ENCODE data around the gene RIOK2. TPM values are rescaled to one million over a fixed set of nuclear protein-coding genes. Genes with fewer than 3 reads are reported as not detected.

Gene RIOK2
- total RNA-seq, 5 donors from 2014 or later (not counting 1 experiment from before 2014, with no cell fraction given), result 22.5 to 31.9 (median 25.1) TPM

DNA sequence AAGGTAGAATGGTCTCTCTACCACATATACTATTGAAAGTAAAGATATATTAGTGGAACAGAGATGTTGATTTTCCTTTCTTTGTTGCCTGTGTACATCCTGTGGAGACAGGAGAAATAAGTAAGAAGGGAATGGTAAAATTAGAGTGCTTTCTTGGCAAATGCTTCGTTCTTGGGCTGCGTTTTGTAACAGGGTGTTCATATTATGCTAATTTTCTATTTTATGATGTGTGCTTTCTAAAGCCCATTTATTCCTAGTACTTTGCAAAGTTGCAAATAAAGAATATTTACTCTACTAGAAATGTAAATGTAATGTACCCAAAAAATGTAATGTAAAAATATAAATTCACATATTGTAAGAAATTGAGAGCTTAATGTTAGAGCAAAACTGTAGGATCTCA is 40.5 kb upstream of the RIOK2 start:
- no CpG with 5 or more reads among the region's 2 CpGs for WGBS (ENCODE audit: insufficient coverage)
- Histone ChIP-seq H3K36me3 (ENCODE audit: control insufficient read depth in 2 of 2, extremely low read depth in 1 of 2, insufficient read depth in 1 of 2, low read length in 1 of 2) (no peaks in the 10 kb centered on the region), H3K27me3 (replicated peaks in 1 of 2; ENCODE audit: control insufficient read depth in 2 of 2, extremely low read depth in 1 of 2, insufficient read depth in 2 of 2, low read length in 1 of 2) (no peaks in the 10 kb centered on the region), H3K4me1 (ENCODE audit: control insufficient read depth in 1 of 2, extremely low read depth in 1 of 2, insufficient read depth in 2 of 2, low read length in 2 of 2) (no peaks in the 10 kb centered on the region), H3K9me3 (no peaks in the 10 kb centered on the region), H3K27ac (ENCODE audit: low read length) (no peak overlapping the region), H3K4me3 (ENCODE audit: control insufficient read depth in 1 of 2, extremely low read depth in 1 of 2, low read length in 1 of 2) (no peak overlapping the region)
- Mint-ChIP-seq H3K27ac (no peak overlapping the region), H3K4me3 (no peak overlapping the region), H3K9me3 (no peaks in the 10 kb centered on the region), H3K4me1 (no peaks in the 10 kb centered on the region), H3K36me3 (no peaks in the 10 kb centered on the region), H3K27me3 (peaks cover 1 to 5% of the 10 kb centered on the region in 2 donors)
- POLR2A ChIA-PET, result interaction anchor here in 1 of 2 donors (0.6 kb wide), 1 partner anchor 67 kb away, joined by 4 read pairs; no protein-coding TSS in a partner anchor
- DNase-seq, result no peak
- CTCF ChIA-PET, result no interaction called here
- ATAC-seq (replicated peaks in 1 of 4), result no peak

DNA sequence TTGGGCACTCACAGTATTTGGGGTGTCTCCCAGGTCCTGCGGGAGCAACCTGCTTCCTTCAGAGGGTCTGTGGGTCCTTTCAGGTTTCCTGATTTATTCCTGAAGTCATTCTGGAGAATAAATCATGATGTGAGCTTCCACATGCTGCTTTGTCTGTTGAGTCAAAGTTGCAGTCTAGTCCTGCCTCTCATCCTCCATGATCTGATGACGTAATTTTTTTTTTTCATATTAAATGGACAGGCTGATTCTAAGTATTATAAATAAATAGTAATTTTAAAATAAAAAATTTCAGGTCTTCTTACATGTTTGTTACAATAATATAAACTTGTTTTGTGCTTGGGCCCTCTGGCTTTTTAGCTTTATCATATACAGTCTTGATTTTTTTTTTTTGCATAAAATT is 26.3 kb upstream of the RIOK2 start:
- Histone ChIP-seq H3K27me3 (replicated peaks in 1 of 2; ENCODE audit: control insufficient read depth in 2 of 2, extremely low read depth in 1 of 2, insufficient read depth in 2 of 2, low read length in 1 of 2) (peaks cover 0 to 12% of the 10 kb centered on the region in 2 experiments), H3K36me3 (ENCODE audit: control insufficient read depth in 2 of 2, extremely low read depth in 1 of 2, insufficient read depth in 1 of 2, low read length in 1 of 2) (no peaks in the 10 kb centered on the region), H3K27ac (ENCODE audit: low read length) (no peak overlapping the region), H3K4me3 (ENCODE audit: control insufficient read depth in 1 of 2, extremely low read depth in 1 of 2, low read length in 1 of 2) (no peak overlapping the region), H3K9me3 (peaks cover 5% of the 10 kb centered on the region), H3K4me1 (ENCODE audit: control insufficient read depth in 1 of 2, extremely low read depth in 1 of 2, insufficient read depth in 2 of 2, low read length in 2 of 2) (no peaks in the 10 kb centered on the region)
- WGBS (ENCODE audit: insufficient coverage), result no CpG with 5 or more reads among the region's 2 CpGs
- Mint-ChIP-seq H3K4me3 (no peak overlapping the region), H3K27ac (no peak overlapping the region), H3K27me3 (peaks cover 29 to 33% of the 10 kb centered on the region in 2 donors), H3K4me1 (no peaks in the 10 kb centered on the region), H3K9me3 (peaks cover 14 to 15% (median 15%) of the 10 kb centered on the region in 3 donors), H3K36me3 (peaks cover 14% of the 10 kb centered on the region)
- ChIA-PET CTCF (no interaction called here), POLR2A (no interaction called here)
- ATAC-seq (replicated peaks in 1 of 4), result no peak
- no peak for DNase-seq

DNA sequence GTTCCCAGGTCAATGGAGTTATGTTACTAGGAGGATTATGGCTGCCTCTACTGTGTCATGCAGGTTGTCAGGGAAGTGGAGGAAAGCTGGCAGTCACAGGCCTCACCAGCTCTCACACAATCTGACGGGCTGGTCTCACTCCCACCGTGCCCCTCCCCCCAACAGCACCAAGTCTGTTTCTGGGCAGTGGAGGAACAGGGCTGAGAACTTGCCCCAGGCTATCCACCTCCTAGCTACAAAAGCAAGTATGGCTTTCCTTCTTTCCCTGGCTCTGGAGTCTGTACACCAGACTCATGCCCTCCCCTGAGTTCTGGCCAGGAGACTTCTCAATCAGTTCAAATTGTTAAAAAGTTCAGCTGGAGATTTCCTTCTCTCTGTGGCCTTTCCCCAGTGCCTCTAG is 25.7 kb upstream of the RIOK2 start:
- Histone ChIP-seq H3K27ac (ENCODE audit: low read length) (no peak overlapping the region), H3K36me3 (ENCODE audit: control insufficient read depth in 2 of 2, extremely low read depth in 1 of 2, insufficient read depth in 1 of 2, low read length in 1 of 2) (no peaks in the 10 kb centered on the region), H3K4me1 (ENCODE audit: control insufficient read depth in 1 of 2, extremely low read depth in 1 of 2, insufficient read depth in 2 of 2, low read length in 2 of 2) (no peaks in the 10 kb centered on the region), H3K4me3 (ENCODE audit: control insufficient read depth in 1 of 2, extremely low read depth in 1 of 2, low read length in 1 of 2) (no peak overlapping the region), H3K27me3 (replicated peaks in 1 of 2; ENCODE audit: control insufficient read depth in 2 of 2, extremely low read depth in 1 of 2, insufficient read depth in 2 of 2, low read length in 1 of 2) (peaks cover 0 to 12% of the 10 kb centered on the region in 2 experiments), H3K9me3 (peaks cover 5% of the 10 kb centered on the region)
- 93% methylated on average over 2 of the region's 2 CpGs for WGBS (ENCODE audit: insufficient coverage)
- ATAC-seq (replicated peaks in 1 of 4) (no peak), DNase-seq (no peak)
- no peak overlapping the region for H3K27ac Mint-ChIP-seq
- H3K36me3 Mint-ChIP-seq, result peaks cover 9% of the 10 kb centered on the region
- no peak overlapping the region for H3K4me3 Mint-ChIP-seq
- peaks cover 28 to 29% of the 10 kb centered on the region in 2 donors for H3K27me3 Mint-ChIP-seq
- POLR2A ChIA-PET, result no interaction called here
- peaks cover 7 to 9% (median 8%) of the 10 kb centered on the region in 3 donors for H3K9me3 Mint-ChIP-seq
- H3K4me1 Mint-ChIP-seq, result no peaks in the 10 kb centered on the region
- CTCF ChIA-PET, result no interaction called here

DNA sequence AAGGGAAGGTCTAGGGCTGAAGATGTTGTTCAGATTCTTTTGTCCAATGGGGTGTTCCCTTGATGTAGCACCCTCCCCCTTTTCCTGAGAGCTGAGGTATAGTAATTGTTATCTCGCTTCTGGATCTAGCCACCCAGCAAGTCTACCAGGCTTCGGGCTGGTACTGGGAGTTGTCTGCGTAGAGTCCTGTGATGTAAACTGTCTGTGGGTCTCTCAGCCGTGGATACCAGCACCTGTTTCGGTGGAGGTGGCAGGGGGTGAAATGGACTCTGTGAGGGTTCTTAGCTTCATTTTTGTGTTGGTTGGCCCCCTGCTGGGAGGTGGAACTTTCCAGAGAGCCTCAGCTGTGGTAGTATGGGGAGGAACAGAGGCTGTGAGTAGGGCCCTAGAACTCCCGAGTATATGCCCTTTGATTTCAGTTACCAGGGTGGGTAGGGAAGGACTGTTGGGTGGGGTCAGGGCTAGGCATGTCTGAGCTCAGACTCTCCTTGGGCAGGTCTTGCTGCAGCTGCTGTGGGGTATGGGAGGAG is 25.2 kb upstream of the RIOK2 start:
- ChIA-PET CTCF (no interaction called here), POLR2A (interaction anchor here in 1 of 2 donors (0.6 kb wide), 1 partner anchor 548 kb away, joined by 5 read pairs; no protein-coding TSS in a partner anchor)
- H3K36me3 Mint-ChIP-seq, result peaks cover 6% of the 10 kb centered on the region
- H3K9me3 Mint-ChIP-seq, result peaks cover 5 to 6% (median 5%) of the 10 kb centered on the region in 3 donors
- no peak overlapping the region for H3K4me3 Mint-ChIP-seq
- ATAC-seq (replicated peaks in 1 of 4), result no peak
- WGBS (ENCODE audit: insufficient coverage), result 87% methylated on average over 6 of the region's 6 CpGs
- Histone ChIP-seq H3K4me3 (ENCODE audit: control insufficient read depth in 1 of 2, extremely low read depth in 1 of 2, low read length in 1 of 2) (no peak overlapping the region), H3K9me3 (peaks cover 2% of the 10 kb centered on the region), H3K36me3 (ENCODE audit: control insufficient read depth in 2 of 2, extremely low read depth in 1 of 2, insufficient read depth in 1 of 2, low read length in 1 of 2) (no peaks in the 10 kb centered on the region), H3K27me3 (replicated peaks in 1 of 2; ENCODE audit: control insufficient read depth in 2 of 2, extremely low read depth in 1 of 2, insufficient read depth in 2 of 2, low read length in 1 of 2) (peaks cover 0 to 12% of the 10 kb centered on the region in 2 experiments), H3K4me1 (ENCODE audit: control insufficient read depth in 1 of 2, extremely low read depth in 1 of 2, insufficient read depth in 2 of 2, low read length in 2 of 2) (no peaks in the 10 kb centered on the region), H3K27ac (ENCODE audit: low read length) (no peak overlapping the region)
- H3K27me3 Mint-ChIP-seq, result peaks cover 27 to 29% of the 10 kb centered on the region in 2 donors
- no peak overlapping the region for H3K27ac Mint-ChIP-seq
- no peak for DNase-seq
- H3K4me1 Mint-ChIP-seq, result no peaks in the 10 kb centered on the region

DNA sequence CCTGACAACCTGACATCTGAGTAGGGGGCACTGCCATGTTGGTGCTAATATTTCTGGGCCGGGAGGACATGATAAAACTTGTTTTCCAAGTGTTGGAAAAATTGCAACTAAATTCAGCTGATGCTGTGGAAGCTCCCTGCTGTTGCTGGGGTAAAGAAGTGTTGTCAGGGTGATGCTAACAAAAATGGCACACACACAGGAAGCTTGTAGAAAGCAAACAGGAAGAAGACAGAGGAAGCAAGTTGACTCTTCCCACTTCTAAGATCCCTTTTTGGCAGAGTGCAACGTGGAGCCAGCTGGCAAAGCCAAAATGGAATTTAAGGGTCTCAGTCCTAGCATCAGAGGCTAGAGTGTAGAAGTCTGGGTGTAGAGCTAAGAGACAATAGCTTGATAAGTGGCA is 11.3 kb upstream of the RIOK2 start:
- DNase-seq (no peak), ATAC-seq (replicated peaks in 1 of 4) (no peak)
- Mint-ChIP-seq H3K4me1 (peaks cover 5 to 10% (median 7%) of the 10 kb centered on the region in 3 donors), H3K36me3 (peaks cover 28% of the 10 kb centered on the region), H3K4me3 (no peak overlapping the region), H3K27ac (no peak overlapping the region), H3K27me3 (peaks cover 0 to 4% of the 10 kb centered on the region in 2 donors), H3K9me3 (peaks cover 3 to 14% (median 4%) of the 10 kb centered on the region in 3 donors)
- ChIA-PET POLR2A (interaction anchor here in 1 of 2 donors (0.6 kb wide), 1 partner anchor 1659 kb away, joined by 3 read pairs; no protein-coding TSS in a partner anchor), CTCF (no interaction called here)
- WGBS (ENCODE audit: insufficient coverage), result 20% methylated on average over 2 of the region's 2 CpGs
- peaks cover 0 to 7% of the 10 kb centered on the region in 2 experiments for H3K27me3 ChIP-seq (replicated peaks in 1 of 2; ENCODE audit: control insufficient read depth in 2 of 2, extremely low read depth in 1 of 2, insufficient read depth in 2 of 2, low read length in 1 of 2)
- H3K36me3 ChIP-seq (ENCODE audit: control insufficient read depth in 2 of 2, extremely low read depth in 1 of 2, insufficient read depth in 1 of 2, low read length in 1 of 2), result no peaks in the 10 kb centered on the region
- H3K4me3 ChIP-seq (ENCODE audit: control insufficient read depth in 1 of 2, extremely low read depth in 1 of 2, low read length in 1 of 2), result no peak overlapping the region
- H3K9me3 ChIP-seq, result no peaks in the 10 kb centered on the region
- peaks cover 4 to 8% of the 10 kb centered on the region in 2 experiments for H3K4me1 ChIP-seq (ENCODE audit: control insufficient read depth in 1 of 2, extremely low read depth in 1 of 2, insufficient read depth in 2 of 2, low read length in 2 of 2)
- H3K27ac ChIP-seq (ENCODE audit: low read length), result no peak overlapping the region

DNA sequence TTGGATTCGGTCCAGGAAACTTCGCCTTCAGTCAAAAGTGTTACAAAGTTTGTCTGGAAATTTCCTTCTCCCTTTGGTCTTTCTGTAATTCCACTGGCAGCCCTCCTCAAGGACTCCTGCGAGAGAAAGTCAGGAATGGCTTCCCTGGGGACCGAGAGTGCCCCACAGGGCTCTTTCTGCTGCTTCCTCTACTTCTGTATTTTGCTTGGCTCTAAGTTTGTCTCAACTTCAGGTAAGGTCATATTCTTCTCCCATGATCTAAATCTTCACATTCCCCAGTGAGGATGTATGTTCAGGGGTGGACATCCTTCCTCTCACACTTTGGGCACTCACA is 10.3 kb upstream of the RIOK2 start:
- H3K27ac Mint-ChIP-seq, result no peak overlapping the region
- DNase-seq (no peak), ATAC-seq (replicated peaks in 1 of 4) (no peak)
- H3K4me1 Mint-ChIP-seq, result peaks cover 5 to 10% (median 7%) of the 10 kb centered on the region in 3 donors
- no peak overlapping the region for H3K4me3 Mint-ChIP-seq
- no peaks in the 10 kb centered on the region for H3K9me3 ChIP-seq
- peaks cover 4 to 8% of the 10 kb centered on the region in 2 experiments for H3K4me1 ChIP-seq (ENCODE audit: control insufficient read depth in 1 of 2, extremely low read depth in 1 of 2, insufficient read depth in 2 of 2, low read length in 2 of 2)
- H3K27me3 ChIP-seq (replicated peaks in 1 of 2; ENCODE audit: control insufficient read depth in 2 of 2, extremely low read depth in 1 of 2, insufficient read depth in 2 of 2, low read length in 1 of 2), result peaks cover 0 to 7% of the 10 kb centered on the region in 2 experiments
- 90% methylated on average over 2 of the region's 4 CpGs for WGBS (ENCODE audit: insufficient coverage)
- peaks cover 0 to 4% of the 10 kb centered on the region in 2 donors for H3K27me3 Mint-ChIP-seq
- ChIA-PET CTCF (no interaction called here), POLR2A (no interaction called here)
- H3K36me3 ChIP-seq (ENCODE audit: control insufficient read depth in 2 of 2, extremely low read depth in 1 of 2, insufficient read depth in 1 of 2, low read length in 1 of 2), result no peaks in the 10 kb centered on the region
- H3K27ac ChIP-seq (ENCODE audit: low read length), result no peak overlapping the region
- H3K36me3 Mint-ChIP-seq, result peaks cover 29% of the 10 kb centered on the region
- no peak overlapping the region for H3K4me3 ChIP-seq (ENCODE audit: control insufficient read depth in 1 of 2, extremely low read depth in 1 of 2, low read length in 1 of 2)
- peaks cover 4 to 14% (median 4%) of the 10 kb centered on the region in 3 donors for H3K9me3 Mint-ChIP-seq

All from T-cell (primary cell).